H1 (cell line): ENCODE results near the gene PGK1. TPM values are rescaled to one million over a fixed set of nuclear protein-coding genes. Genes with fewer than 3 reads are reported as not detected.

Source experiments
- CTCF ChIA-PET: fragments of 300-600 bp; sonication (Branson Sonifier 250); formaldehyde crosslinking; loops from one replicate; lab custom pipeline; 2021; ENCODE audit not compliant: partially characterized antibody; lab: Charles Lee
- POLR2A ChIA-PET: fragments of 300-600 bp; sonication (Branson Sonifier 250); formaldehyde crosslinking; loops from one replicate; lab custom pipeline; 2021; ENCODE audit warnings: inconsistent platforms; ENCODE audit not compliant: partially characterized antibody; lab: Charles Lee
- DNase-seq, 2 experiments: peaks; one replicate each; pipeline versions ENCODE4 v3.0.0 to v3.0.0-alpha.2; 2010 to 2022; ENCODE audit warnings: low spot score in 2 of 2, low read depth in 1 of 2, mixed read lengths in 1 of 2
- FAIRE-seq: peaks from 2 replicates; lab custom pipeline; 2011; peaks lifted over from hg19 to GRCh38; lab: Jason Lieb, UNC
- H2AFZ ChIP-seq: 2 replicates; pipeline ENCODE4 v1.8.1; 2012; ENCODE audit warnings: low read length, inconsistent platforms
- H2AK5ac ChIP-seq: 2 replicates; pipeline ENCODE4 v1.6.1; 2013; ENCODE audit warnings: low read depth, low read length
- H2BK120ac ChIP-seq: replicated peaks from 2 replicates; pipeline ENCODE3; 2013; ENCODE audit warnings: low read depth, low read length, inconsistent platforms
- H2BK12ac ChIP-seq: 2 replicates; pipeline ENCODE4 v1.6.1; 2013; ENCODE audit warnings: low read depth, low read length
- H2BK15ac ChIP-seq: 2 replicates; pipeline ENCODE4 v1.6.1; 2013; ENCODE audit warnings: low read length
- H2BK20ac ChIP-seq: 2 replicates; pipeline ENCODE4 v1.6.1; 2013; ENCODE audit warnings: low read length
- H2BK5ac ChIP-seq: 2 replicates; pipeline ENCODE4 v1.6.1; 2013; ENCODE audit warnings: low read depth, low read length
- H3K14ac ChIP-seq: 2 replicates; pipeline ENCODE4 v1.6.1; 2013; ENCODE audit warnings: inconsistent platforms; ENCODE audit not compliant: insufficient read length
- H3K18ac ChIP-seq: 2 replicates; pipeline ENCODE4 v1.6.1; 2013; ENCODE audit warnings: low read length; ENCODE audit errors: extremely low read depth
- H3K23ac ChIP-seq: 2 replicates; pipeline ENCODE4 v1.6.1; 2013; ENCODE audit warnings: inconsistent platforms; ENCODE audit not compliant: insufficient read length
- H3K23me2 ChIP-seq: 2 replicates; pipeline ENCODE4 v1.6.1; 2013; ENCODE audit warnings: low read depth, low read length
- H3K27ac ChIP-seq: 2 replicates; pipeline ENCODE4 v1.6.1; 2011; ENCODE audit warnings: low read depth, low read length, inconsistent platforms
- H3K27me3 ChIP-seq, 4 experiments: replicated peaks in 1 of 4; 1 replicate in 1 of 4; 2 replicates in 3 of 4; pipeline versions ENCODE4 v1.6.1 to v1.8.1; 2011 to 2013; ENCODE audit warnings: low read length in 3 of 4, mild to moderate bottlenecking in 3 of 4, inconsistent platforms in 2 of 4, mixed read lengths in 2 of 4, moderate library complexity in 1 of 4; ENCODE audit not compliant: control insufficient read depth in 3 of 4, insufficient read depth in 3 of 4; ENCODE audit errors: extremely low read depth in 1 of 4
- H3K36me3 ChIP-seq, 4 experiments: 2 replicates each; pipeline versions ENCODE4 v1.6.1 to v1.8.1; 2011 to 2013; ENCODE audit warnings: mild to moderate bottlenecking in 4 of 4, low read length in 3 of 4, moderate library complexity in 2 of 4, control low read depth in 1 of 4, inconsistent platforms in 1 of 4; ENCODE audit not compliant: insufficient read depth in 4 of 4, control insufficient read depth in 2 of 4
- H3K4ac ChIP-seq: replicated peaks from 2 replicates; pipeline ENCODE3; 2013; ENCODE audit warnings: low read length, low read depth, mixed read lengths, inconsistent platforms; ENCODE audit not compliant: insufficient read length
- H3K4me1 ChIP-seq, 4 experiments: replicated peaks in 1 of 4; 1 replicate in 1 of 4; 2 replicates in 3 of 4; pipeline versions ENCODE4 v1.6.1 to v1.8.1; 2011 to 2013; ENCODE audit warnings: low read length in 3 of 4, inconsistent platforms in 2 of 4, mixed read lengths in 1 of 4; ENCODE audit not compliant: insufficient read depth in 4 of 4, control insufficient read depth in 3 of 4
- H3K4me2 ChIP-seq, 2 experiments: 2 replicates each; pipeline versions ENCODE4 v1.6.1 to v1.8.1; 2011 to 2013; ENCODE audit warnings: low read depth in 2 of 2, low read length in 2 of 2, control low read depth in 1 of 2, inconsistent platforms in 1 of 2, mild to moderate bottlenecking in 1 of 2; ENCODE audit not compliant: insufficient read depth in 1 of 2
- H3K4me3 ChIP-seq, 4 experiments: fragments of 200-600, 300-600 bp in 1 of 4; sonication (generic), shearing (Covaris generic), sonication (Bioruptor Twin) in 1 of 4; 2 replicates each; pipeline versions ENCODE4 v1.5.1 to v1.8.1; 2011 to 2016; ENCODE audit warnings: low read length in 4 of 4, low read depth in 3 of 4, control low read depth in 2 of 4, inconsistent platforms in 2 of 4, mild to moderate bottlenecking in 2 of 4, mixed read lengths in 1 of 4, moderate library complexity in 1 of 4; ENCODE audit not compliant: insufficient read depth in 2 of 4; ENCODE audit errors: extremely low read depth in 1 of 4
- H3K56ac ChIP-seq: replicated peaks from 2 replicates; pipeline ENCODE3; 2013; ENCODE audit warnings: low read depth, mild to moderate bottlenecking, mixed read lengths, low read length, inconsistent platforms; ENCODE audit not compliant: insufficient read length
- H3K79me1 ChIP-seq: 2 replicates; pipeline ENCODE4 v1.6.1; 2013; ENCODE audit warnings: low read depth, low read length, control low read depth
- H3K79me2 ChIP-seq, 2 experiments: 2 replicates each; pipeline versions ENCODE4 v1.6.1 to v1.8.1; 2012 to 2013; ENCODE audit warnings: low read length in 2 of 2, mild to moderate bottlenecking in 2 of 2, inconsistent platforms in 1 of 2; ENCODE audit not compliant: insufficient read depth in 2 of 2, control insufficient read depth in 1 of 2
- H3K9ac ChIP-seq, 4 experiments: replicated peaks in 1 of 4; 1 replicate in 1 of 4; 2 replicates in 3 of 4; pipeline versions ENCODE4 v1.6.1 to v1.8.1; 2011 to 2013; ENCODE audit warnings: low read depth in 3 of 4, low read length in 3 of 4, control low read depth in 2 of 4, mild to moderate bottlenecking in 2 of 4, moderate library complexity in 2 of 4, inconsistent platforms in 1 of 4; ENCODE audit errors: extremely low read depth in 1 of 4
- H3K9me3 ChIP-seq, 2 experiments: 2 replicates each; pipeline versions ENCODE4 v1.6.1 to v1.8.1; 2012 to 2013; ENCODE audit warnings: mild to moderate bottlenecking in 2 of 2, moderate library complexity in 2 of 2, control low read depth in 1 of 2, inconsistent platforms in 1 of 2, low read depth in 1 of 2, low read length in 1 of 2, mixed read lengths in 1 of 2; ENCODE audit not compliant: insufficient read depth in 2 of 2
- H4K20me1 ChIP-seq, 2 experiments: replicated peaks in 1 of 2; 2 replicates each; pipeline versions ENCODE3 to v1.8.1; 2011 to 2013; ENCODE audit warnings: inconsistent platforms in 2 of 2, low read length in 2 of 2, mild to moderate bottlenecking in 1 of 2; ENCODE audit not compliant: insufficient read depth in 2 of 2, control insufficient read depth in 1 of 2
- H4K5ac ChIP-seq: 2 replicates; pipeline ENCODE4 v1.6.1; 2013; ENCODE audit warnings: low read length, low read depth, mixed read lengths, inconsistent platforms; ENCODE audit not compliant: insufficient read length
- H4K8ac ChIP-seq: 2 replicates; pipeline ENCODE4 v1.8.0; 2013; ENCODE audit warnings: mild to moderate bottlenecking, moderate library complexity, low read length, inconsistent platforms; ENCODE audit not compliant: insufficient read depth; ENCODE audit errors: extremely low read depth
- H4K91ac ChIP-seq: replicated peaks from 2 replicates; pipeline ENCODE3; 2013; ENCODE audit warnings: low read length, mixed read lengths, inconsistent platforms; ENCODE audit not compliant: insufficient read length
- BRCA1 ChIP-seq: IDR thresholded peaks from 2 replicates; pipeline ENCODE4 v1.6.1; 2012; ENCODE audit warnings: low read depth, low read length, improper control_type of control experiment
- CBX5 ChIP-seq: fragments of 300-800, 300-1000 bp; sonication (generic); IDR thresholded peaks from 2 replicates; pipeline ENCODE4 v1.7.1; 2016; ENCODE audit warnings: antibody characterized with exemption, low read length, low read depth
- HDAC6 ChIP-seq: IDR thresholded peaks from one replicate; pipeline ENCODE4 v1.7.1; 2012; ENCODE audit warnings: low read depth, mild to moderate bottlenecking, inconsistent platforms, low read length, moderate library complexity
- JUN ChIP-seq: IDR thresholded peaks from 2 replicates; pipeline ENCODE4 v1.6.1; 2011; ENCODE audit warnings: low read depth, mild to moderate bottlenecking, improper control_type of control experiment, low read length
- RFX5 ChIP-seq: IDR thresholded peaks from 2 replicates; pipeline ENCODE4 v1.6.1; 2011; ENCODE audit warnings: low read depth, low read length, improper control_type of control experiment, borderline replicate concordance
- RXRA ChIP-seq: IDR thresholded peaks from 2 replicates; pipeline ENCODE4 v1.6.1; 2011; ENCODE audit warnings: low read depth, mild to moderate bottlenecking, low read length, moderate library complexity; ENCODE audit not compliant: insufficient read depth
- WGBS, 2 experiments: shearing (Covaris generic) in 1 of 2; methylation state at CpG; one replicate each; pipeline versions ENCODE4 v1.1.6 to v1.1.7; 2013 to 2015; ENCODE audit warnings: low lambda C conversion rate in 2 of 2, mixed read lengths in 2 of 2, inconsistent platforms in 1 of 2, low coverage in 1 of 2, missing lambda C conversion rate in 1 of 2; ENCODE audit not compliant: insufficient replicate concordance in 2 of 2, insufficient coverage in 1 of 2, insufficient read length in 1 of 2; ENCODE audit errors: extremely low coverage in 1 of 2, missing lambda C conversion rate in 1 of 2; 5-methylcytosine and 5-hydroxymethylcytosine counted together
- polyA plus RNA-seq, 7 experiments: library from polyadenylated mRNA; depleted of rRNA in 3 of 7; stranded (reverse) in 5 of 7; unstranded in 2 of 7; fragments of >200 nt in 5 of 7; fragments of 200-250 nt in 2 of 7; gene quantifications; 1 replicate in 5 of 7; 2 replicates in 1 of 7; 4 replicates in 1 of 7; pipeline versions ENCODE4 v1.2.1 to v1.2.3, GENCODE V29; 2011 to 2013; ENCODE audit warnings: missing spikeins in 2 of 7, mixed read lengths in 2 of 7
- total RNA-seq: library from RNA; stranded (reverse); fragmentation: NEBNext Ultra II Directional; extraction: Animal tissue kit (Norgen Biotek cat#: 25700); gene quantifications from 2 replicates; pipeline ENCODE4 v1.2.1, GENCODE V29; 2021
- TF ChIP-seq, protein P1 (sequence below): IDR thresholded peaks from 2 replicates; pipeline ENCODE4 v1.6.1; 2012; ENCODE audit warnings: low read length, inconsistent platforms
- TF ChIP-seq, protein P2 (sequence below): IDR thresholded peaks from 2 replicates; pipeline ENCODE4 v1.6.1; 2012; ENCODE audit warnings: inconsistent platforms

PGK1 gene
- total and polyA plus RNA-seq, 2 of the 8 experiments (the other 6 are each of a cell fraction or from before 2014, with no cell fraction given): 328 to 427 TPM

DNA sequence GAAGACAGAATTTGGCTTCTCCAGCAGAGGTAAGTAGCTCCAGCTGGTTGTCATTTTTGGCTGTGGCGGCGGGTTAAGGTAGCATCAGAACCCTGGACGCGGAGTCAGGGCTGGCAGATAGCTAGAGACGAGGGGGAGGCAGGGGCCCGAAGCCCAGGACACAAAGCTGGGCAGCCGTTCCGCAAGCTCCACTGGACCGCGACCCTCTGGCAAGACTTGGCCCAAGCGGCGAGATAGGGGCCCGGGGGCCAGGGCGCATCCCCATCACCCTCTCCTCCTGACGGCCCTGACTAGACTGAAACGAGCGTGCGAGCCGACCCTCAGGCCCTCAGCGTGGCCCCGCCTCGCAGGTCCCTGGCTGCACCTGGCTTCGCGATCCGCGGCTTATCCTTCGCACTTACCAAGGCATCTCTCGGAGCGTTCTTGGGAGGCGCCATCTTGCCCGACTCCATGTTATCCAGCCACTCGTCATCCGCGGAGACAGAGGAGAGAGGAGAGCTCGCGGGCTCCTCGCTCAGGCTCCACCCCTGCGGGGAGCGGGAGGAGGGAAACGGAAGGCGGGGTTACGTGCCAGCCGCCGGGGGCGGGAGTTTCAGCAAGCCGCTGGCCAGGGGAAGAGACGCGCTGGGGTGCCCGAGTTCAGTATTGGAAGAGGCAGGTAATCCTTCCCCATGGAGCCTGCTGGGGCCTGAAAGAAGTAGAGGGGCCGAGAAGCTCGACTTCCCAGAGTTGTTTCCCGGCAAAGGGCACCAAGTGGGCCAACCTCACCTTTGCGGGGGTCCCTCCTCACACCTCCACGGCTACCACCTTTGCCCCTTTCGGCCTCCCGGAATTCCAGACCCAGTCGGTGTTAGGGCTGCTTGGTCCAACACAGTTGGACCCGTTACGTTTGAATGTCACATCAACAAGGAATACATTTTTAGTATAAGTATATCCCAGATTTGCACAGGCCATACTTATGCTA lies 35.4 kb downstream of the PGK1 start, which contains the start of gene TAF9B:
TSS of gene TAF9B (minus strand) at position 491 of the 964 bp plus-strand sequence. CDS start at position 452, 39 bp downstream.
- Histone ChIP-seq H3K18ac (peak within 1 kb of the TSS; percentile 71), H4K8ac (peak within 1 kb of the TSS; percentile 93; the same call in 1 of the 2 replicates), H2AFZ (peak within 1 kb of the TSS; percentile 62; the same call in 1 of the 2 replicates), H3K23ac (no peak within 1 kb of the TSS), H4K20me1 (no peaks in the 10 kb centered on the region), H3K36me3 (no peaks in the 10 kb centered on the region; a peak in 1 of 8 replicates), H2BK12ac (0 out of 2 replicates have a peak within 1 kb of the TSS, but pooled peaks have one; percentile 29), H3K27me3 (no peaks in the 10 kb centered on the region), H2BK120ac (no peak within 1 kb of the TSS), H2AK5ac (no peak within 1 kb of the TSS), H3K4me3 (peak within 1 kb of the TSS; percentile 76 to 92 (median 80)), H2BK15ac (0 out of 2 replicates have a peak within 1 kb of the TSS, but pooled peaks have one; percentile 46), H4K91ac (no peak within 1 kb of the TSS), H3K4me1 (no peaks in the 10 kb centered on the region), H2BK5ac (no peak within 1 kb of the TSS), H4K5ac (no peak within 1 kb of the TSS), H2BK20ac (no peak within 1 kb of the TSS), H3K56ac (no peak within 1 kb of the TSS), H3K4me2 (peak within 1 kb of the TSS; percentile 55 to 63), H3K79me2 (no peaks in the 10 kb centered on the region), H3K9ac (peak within 1 kb of the TSS in 3 of 4 experiments; percentile 55 to 90 (median 83); a peak in 6 of 7 replicates), H3K23me2 (no peaks in the 10 kb centered on the region), H3K9me3 (no peaks in the 10 kb centered on the region), H3K27ac (peak within 1 kb of the TSS; percentile 90), H3K4ac (peak within 1 kb of the TSS; percentile 78), H3K14ac (no peak within 1 kb of the TSS), H3K79me1 (no peaks in the 10 kb centered on the region)
- FAIRE-seq (peak; percentile 78), DNase-seq (peak; percentile 44 to 82)
- WGBS, 2 experiments: 18% methylated on average over 28 of the region's 59 CpGs; no CpG with 5 or more reads in 1 of the 2 experiments
- ChIA-PET POLR2A (interaction anchor here (0.9 to 3.1 kb wide), 3 partner anchors 9 to 27 kb away, joined by 3 to 24 read pairs (median 5); no protein-coding TSS in a partner anchor), CTCF (no interaction called here)
- no peak for TF ChIP-seq HDAC6
- TF ChIP-seq, protein P1, sequence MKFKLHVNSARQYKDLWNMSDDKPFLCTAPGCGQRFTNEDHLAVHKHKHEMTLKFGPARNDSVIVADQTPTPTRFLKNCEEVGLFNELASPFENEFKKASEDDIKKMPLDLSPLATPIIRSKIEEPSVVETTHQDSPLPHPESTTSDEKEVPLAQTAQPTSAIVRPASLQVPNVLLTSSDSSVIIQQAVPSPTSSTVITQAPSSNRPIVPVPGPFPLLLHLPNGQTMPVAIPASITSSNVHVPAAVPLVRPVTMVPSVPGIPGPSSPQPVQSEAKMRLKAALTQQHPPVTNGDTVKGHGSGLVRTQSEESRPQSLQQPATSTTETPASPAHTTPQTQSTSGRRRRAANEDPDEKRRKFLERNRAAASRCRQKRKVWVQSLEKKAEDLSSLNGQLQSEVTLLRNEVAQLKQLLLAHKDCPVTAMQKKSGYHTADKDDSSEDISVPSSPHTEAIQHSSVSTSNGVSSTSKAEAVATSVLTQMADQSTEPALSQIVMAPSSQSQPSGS: no peak
- no peak for TF ChIP-seq BRCA1
- no peak for TF ChIP-seq CBX5
- TF ChIP-seq RFX5: no peak
- TF ChIP-seq, protein P2, sequence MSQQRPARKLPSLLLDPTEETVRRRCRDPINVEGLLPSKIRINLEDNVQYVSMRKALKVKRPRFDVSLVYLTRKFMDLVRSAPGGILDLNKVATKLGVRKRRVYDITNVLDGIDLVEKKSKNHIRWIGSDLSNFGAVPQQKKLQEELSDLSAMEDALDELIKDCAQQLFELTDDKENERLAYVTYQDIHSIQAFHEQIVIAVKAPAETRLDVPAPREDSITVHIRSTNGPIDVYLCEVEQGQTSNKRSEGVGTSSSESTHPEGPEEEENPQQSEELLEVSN: peak; percentile 43; the same call in 1 of the 2 replicates
- TF ChIP-seq JUN: no peak
- TF ChIP-seq RXRA: no peak
